MCF 10A (cell line): ENCODE data around the gene FFAR3. TPM values are rescaled to one million over a fixed set of nuclear protein-coding genes. Genes with fewer than 3 reads are reported as not detected.
"Not testable (repeated sequence)": the region's sequence is repeated elsewhere in the genome, so short reads cannot be mapped to it uniquely, and the experiment has no call there.

Experiments used
- BruUV-seq: library from RNA; stranded (reverse); fragments of 400-500 nt; replicated peaks from 2 replicates; lab custom pipeline; 2021; lab: Mats Ljungman, UMichigan
- CTCF ChIA-PET: fragments of 300-600 bp; sonication (Branson Sonifier 250); formaldehyde crosslinking; extraction: SDS; loops from one replicate; lab custom pipeline; 2021; ENCODE audit warnings: antibody characterized with exemption, inconsistent platforms; lab: Yijun Ruan, JAX
- POLR2A ChIA-PET: fragments of 300-600, 350-650 bp; sonication (Branson Sonifier 250); formaldehyde crosslinking; extraction: SDS; loops from one replicate; lab custom pipeline; 2020; ENCODE audit warnings: antibody characterized with exemption, inconsistent platforms; lab: Yijun Ruan, JAX
- DNase-seq: peaks from one replicate; pipeline ENCODE4 v3.0.0-alpha.2; 2018; ENCODE audit not compliant: unreplicated experiment
- H3K27ac Mint-ChIP-seq: one replicate; pipeline ENCODE4 v1.8.0; 2022; ENCODE audit warnings: mild to moderate bottlenecking, low read depth, mixed read lengths; ENCODE audit not compliant: unreplicated experiment
- H3K27me3 Mint-ChIP-seq: one replicate; pipeline ENCODE4 v1.8.0; 2022; ENCODE audit warnings: mixed read lengths; ENCODE audit not compliant: insufficient read depth, unreplicated experiment
- H3K36me3 Mint-ChIP-seq: one replicate; pipeline ENCODE4 v1.8.0; 2022; ENCODE audit warnings: mild to moderate bottlenecking, moderate library complexity, mixed read lengths; ENCODE audit not compliant: insufficient read depth, unreplicated experiment
- H3K4me1 Mint-ChIP-seq: one replicate; pipeline ENCODE4 v1.8.0; 2022; ENCODE audit warnings: mixed read lengths; ENCODE audit not compliant: insufficient read depth, unreplicated experiment
- H3K4me3 Mint-ChIP-seq: one replicate; pipeline ENCODE4 v1.8.0; 2022; ENCODE audit warnings: mild to moderate bottlenecking, moderate library complexity, mixed read lengths; ENCODE audit not compliant: unreplicated experiment
- H3K9me3 Mint-ChIP-seq: one replicate; pipeline ENCODE4 v1.8.0; 2022; ENCODE audit warnings: mixed read lengths; ENCODE audit not compliant: unreplicated experiment
- intact Hi-C: fragments of 100-400 bp; cut with micrococcal nuclease; formaldehyde crosslinking; loops from 2 replicates; pipeline ENCODE4 v1.14.1; 2022
- total RNA-seq: library from RNA; stranded (reverse); gene quantifications from 2 replicates; pipeline ENCODE4 v1.2.3, GENCODE V29; 2022
- TF ChIP-seq, protein P1 (sequence below): fragments of 200-600 bp; IDR thresholded peaks from one replicate; pipeline ENCODE4 v1.8.0; 2022; ENCODE audit warnings: antibody characterized with exemption, mild to moderate bottlenecking; ENCODE audit not compliant: unreplicated experiment

Gene FFAR3
- total RNA-seq, 1 experiment from 2014 or later = not detected

GRCh38 chr19:35355791-35356460, 2.3 kb upstream of the FFAR3 start:
- CTCF ChIA-PET = interaction anchor here (0.7 to 7.1 kb wide), 7 partner anchors 25 to 255 kb away, joined by 3 to 143 read pairs (median 5); no protein-coding TSS in a partner anchor

GRCh38 chr19:35358834-35359233, 574 bp downstream of the FFAR3 start:
- H3K36me3 Mint-ChIP-seq, BruUV-seq, POLR2A ChIA-PET, H3K27ac Mint-ChIP-seq, H3K9me3 Mint-ChIP-seq, H3K4me3 Mint-ChIP-seq, H3K4me1 Mint-ChIP-seq, DNase-seq: not testable (repeated sequence)
- intact Hi-C loops = loop anchor here (10.0 kb wide), 1 partner anchor 94 kb away; the partner anchor contains the start of gene USF2
- H3K27me3 Mint-ChIP-seq = peaks cover 69% of the 10 kb centered on the region
- CTCF ChIA-PET = interaction anchor here (2.8 to 7.1 kb wide), 2 partner anchors 111 to 136 kb away, joined by 17 to 143 read pairs; no protein-coding TSS in a partner anchor

More at GRCh38 chr19:35355791-35356460, 2.3 kb upstream of the FFAR3 start:
- H3K27me3 Mint-ChIP-seq = peaks cover 40% of the 10 kb centered on the region
- intact Hi-C loops = loop anchor here (10.0 kb wide), 1 partner anchor 91 kb away; the partner anchor contains the start of gene USF2
- H3K4me3 Mint-ChIP-seq = no peak overlapping the region
- TF ChIP-seq, protein P1, sequence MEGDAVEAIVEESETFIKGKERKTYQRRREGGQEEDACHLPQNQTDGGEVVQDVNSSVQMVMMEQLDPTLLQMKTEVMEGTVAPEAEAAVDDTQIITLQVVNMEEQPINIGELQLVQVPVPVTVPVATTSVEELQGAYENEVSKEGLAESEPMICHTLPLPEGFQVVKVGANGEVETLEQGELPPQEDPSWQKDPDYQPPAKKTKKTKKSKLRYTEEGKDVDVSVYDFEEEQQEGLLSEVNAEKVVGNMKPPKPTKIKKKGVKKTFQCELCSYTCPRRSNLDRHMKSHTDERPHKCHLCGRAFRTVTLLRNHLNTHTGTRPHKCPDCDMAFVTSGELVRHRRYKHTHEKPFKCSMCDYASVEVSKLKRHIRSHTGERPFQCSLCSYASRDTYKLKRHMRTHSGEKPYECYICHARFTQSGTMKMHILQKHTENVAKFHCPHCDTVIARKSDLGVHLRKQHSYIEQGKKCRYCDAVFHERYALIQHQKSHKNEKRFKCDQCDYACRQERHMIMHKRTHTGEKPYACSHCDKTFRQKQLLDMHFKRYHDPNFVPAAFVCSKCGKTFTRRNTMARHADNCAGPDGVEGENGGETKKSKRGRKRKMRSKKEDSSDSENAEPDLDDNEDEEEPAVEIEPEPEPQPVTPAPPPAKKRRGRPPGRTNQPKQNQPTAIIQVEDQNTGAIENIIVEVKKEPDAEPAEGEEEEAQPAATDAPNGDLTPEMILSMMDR = no peak
- no peaks in the 10 kb centered on the region for H3K9me3 Mint-ChIP-seq
- DNase-seq = no peak
- no peak overlapping the region for H3K27ac Mint-ChIP-seq
- peaks cover 10% of the 10 kb centered on the region for H3K4me1 Mint-ChIP-seq
- POLR2A ChIA-PET = no interaction called here
- no peaks in the 10 kb centered on the region for H3K36me3 Mint-ChIP-seq
- no TSS peak for BruUV-seq

DNA sequence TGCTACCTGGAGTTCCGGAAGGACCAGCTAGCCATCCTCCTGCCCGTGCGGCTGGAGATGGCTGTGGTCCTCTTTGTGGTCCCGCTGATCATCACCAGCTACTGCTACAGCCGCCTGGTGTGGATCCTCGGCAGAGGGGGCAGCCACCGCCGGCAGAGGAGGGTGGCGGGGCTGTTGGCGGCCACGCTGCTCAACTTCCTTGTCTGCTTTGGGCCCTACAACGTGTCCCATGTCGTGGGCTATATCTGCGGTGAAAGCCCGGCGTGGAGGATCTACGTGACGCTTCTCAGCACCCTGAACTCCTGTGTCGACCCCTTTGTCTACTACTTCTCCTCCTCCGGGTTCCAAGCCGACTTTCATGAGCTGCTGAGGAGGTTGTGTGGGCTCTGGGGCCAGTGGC, 1.1 kb downstream of the FFAR3 start:
- H3K9me3 Mint-ChIP-seq, CTCF ChIA-PET, H3K27ac Mint-ChIP-seq, H3K4me1 Mint-ChIP-seq, DNase-seq, H3K36me3 Mint-ChIP-seq, H3K4me3 Mint-ChIP-seq, POLR2A ChIA-PET, BruUV-seq: not testable (repeated sequence)
- intact Hi-C loops = loop anchor here (10.0 kb wide), 1 partner anchor 95 kb away; the partner anchor contains the start of gene USF2
- peaks cover 75% of the 10 kb centered on the region for H3K27me3 Mint-ChIP-seq

GRCh38 chr19:35360081-35360480, 1.8 kb downstream of the FFAR3 start:
- intact Hi-C loops, DNase-seq, H3K9me3 Mint-ChIP-seq, POLR2A ChIA-PET, H3K36me3 Mint-ChIP-seq, H3K4me3 Mint-ChIP-seq, BruUV-seq, H3K4me1 Mint-ChIP-seq, CTCF ChIA-PET, H3K27ac Mint-ChIP-seq: not testable (repeated sequence)
- peaks cover 81% of the 10 kb centered on the region for H3K27me3 Mint-ChIP-seq

- no TSS peak for BruUV-seq
- H3K36me3 Mint-ChIP-seq = no peaks in the 10 kb centered on the region
- H3K9me3 Mint-ChIP-seq = no peaks in the 10 kb centered on the region
- TF ChIP-seq, protein P1 = no peak
- CTCF ChIA-PET = no interaction called here
- POLR2A ChIA-PET = interaction anchor here (0.8 kb wide), 1 partner anchor 81 kb away, joined by 3 read pairs; no protein-coding TSS in a partner anchor
- intact Hi-C loops = no loop called here
- H3K4me1 Mint-ChIP-seq = peaks cover 6% of the 10 kb centered on the region
- no peak overlapping the region for H3K4me3 Mint-ChIP-seq
- no peak overlapping the region for H3K27ac Mint-ChIP-seq
- peaks cover 80% of the 10 kb centered on the region for H3K27me3 Mint-ChIP-seq
- no peak for DNase-seq
Measured at GRCh38 chr19:35360880-35361420, 2.7 kb downstream of the FFAR3 start.
